Panc1 (cell line): ENCODE results near the gene TEX14. TPM values are rescaled to one million over a fixed set of nuclear protein-coding genes. Genes with fewer than 3 reads are reported as not detected.

Source experiments
- ATAC-seq: fragments of 200-7000 bp; cut with Tn5 transposase; 2 replicates; pipeline ENCODE4 v1.9.1; 2020; ENCODE audit warnings: mild to moderate bottlenecking, moderate library complexity
- BruUV-seq: library from RNA; stranded (reverse); fragments of 400-500 nt; replicated peaks from 2 replicates; lab custom pipeline; 2021; lab: Mats Ljungman, UMichigan
- CTCF ChIA-PET: fragments of 300-600 bp; sonication (Branson Sonifier 250); formaldehyde crosslinking; loops from one replicate; lab custom pipeline; 2022; ENCODE audit warnings: antibody characterized with exemption; lab: Charles Lee
- POLR2A ChIA-PET: fragments of 300-600 bp; sonication (Branson Sonifier 250); formaldehyde crosslinking; loops from one replicate; lab custom pipeline; 2022; ENCODE audit warnings: antibody characterized with exemption; lab: Charles Lee
- DNase-seq: peaks from one replicate; pipeline ENCODE4 v3.0.0-alpha.2; 2010; ENCODE audit warnings: low read depth, low spot score
- H3K27ac ChIP-seq: 2 replicates; pipeline ENCODE4 v1.5.1; 2011; ENCODE audit warnings: mild to moderate bottlenecking, low read length, inconsistent platforms
- H3K27me3 ChIP-seq: fragments of 200-500 bp; sonication (Bioruptor generic); 2 replicates; pipeline ENCODE4 v1.6.0; 2014; ENCODE audit warnings: low read length, inconsistent platforms; ENCODE audit not compliant: control insufficient read depth, insufficient read depth
- H3K36me3 ChIP-seq: fragments of 200-500 bp; sonication (Bioruptor generic); 2 replicates; pipeline ENCODE4 v1.5.1; 2014; ENCODE audit warnings: inconsistent platforms, mild to moderate bottlenecking, low read length, moderate library complexity; ENCODE audit not compliant: control insufficient read depth, insufficient read depth
- H3K4me1 ChIP-seq: 2 replicates; pipeline ENCODE4 v1.5.1; 2011; ENCODE audit warnings: inconsistent platforms, mild to moderate bottlenecking, low read length, moderate library complexity; ENCODE audit not compliant: control insufficient read depth, insufficient read depth
- H3K4me3 ChIP-seq, 2 experiments: 2 replicates each; pipeline ENCODE4 v1.5.1; 2011 to 2012; ENCODE audit warnings: low read depth in 2 of 2, low read length in 2 of 2, mild to moderate bottlenecking in 2 of 2, inconsistent platforms in 1 of 2, moderate library complexity in 1 of 2
- H3K9me3 ChIP-seq: fragments of 200-500 bp; sonication (Bioruptor generic); 2 replicates; pipeline ENCODE4 v1.5.1; 2014; ENCODE audit warnings: low read depth, mild to moderate bottlenecking, inconsistent platforms, low read length, moderate library complexity; ENCODE audit not compliant: control insufficient read depth, insufficient read depth
- CTCF ChIP-seq: fragments of 450-650 bp; IDR thresholded peaks from 2 replicates; pipeline ENCODE4 v1.5.1; 2017; ENCODE audit warnings: mild to moderate bottlenecking
- POLR2AphosphoS5 ChIP-seq: IDR thresholded peaks from 2 replicates; pipeline ENCODE4 v1.6.1; 2012; ENCODE audit warnings: mild to moderate bottlenecking, low read depth, low read length, moderate library complexity
- REST ChIP-seq, 2 experiments: IDR thresholded peaks; 2 replicates each; pipeline ENCODE4 v1.6.1; 2011 to 2012; ENCODE audit warnings: low read depth in 2 of 2, control low read depth in 1 of 2, low read length in 1 of 2, mild to moderate bottlenecking in 1 of 2, moderate library complexity in 1 of 2; ENCODE audit not compliant: insufficient read depth in 1 of 2
- SIN3A ChIP-seq: IDR thresholded peaks from 2 replicates; pipeline ENCODE4 v1.6.1; 2012; ENCODE audit warnings: low read depth, mild to moderate bottlenecking, low read length, moderate library complexity, borderline replicate concordance; ENCODE audit not compliant: insufficient read depth
- TCF7L2 ChIP-seq: IDR thresholded peaks from 2 replicates; pipeline ENCODE4 v1.6.1; 2011; ENCODE audit warnings: mild to moderate bottlenecking, low read depth, low read length, inconsistent platforms
- in situ Hi-C: cut with HindIII; loops from 2 replicates; pipeline ENCODE4 v1.10.0; 2016; ENCODE audit warnings: low sequenced_read_pairs, low pct_unique_long_range_greater_than_20kb
- intact Hi-C: fragments of 100-400 bp; cut with micrococcal nuclease; formaldehyde crosslinking; loops from one replicate; pipeline ENCODE4 v1.10.0; 2022; ENCODE audit not compliant: unreplicated experiment
- total RNA-seq: library from RNA; stranded (reverse); gene quantifications from one replicate; pipeline ENCODE4 v1.2.1, GENCODE V29; 2021; ENCODE audit not compliant: unreplicated experiment

The TEX14 gene
- total RNA-seq, 1 experiment from 2014 or later = not detected

GRCh38 chr17:58730937-58731336 is 39.1 kb upstream of the TEX14 start:
- in situ Hi-C loops (no loop called here), intact Hi-C loops (no loop called here)
- Histone ChIP-seq H3K27ac (no peak overlapping the region), H3K9me3 (no peaks in the 10 kb centered on the region), H3K4me1 (peaks cover 4% of the 10 kb centered on the region; the same call in 1 of the 2 replicates), H3K36me3 (no peaks in the 10 kb centered on the region), H3K4me3 (no peak overlapping the region), H3K27me3 (no peaks in the 10 kb centered on the region)
- no peak for DNase-seq
- ChIA-PET POLR2A (interaction anchor here (0.6 kb wide), 1 partner anchor 57 kb away, joined by 5 read pairs; no protein-coding TSS in a partner anchor), CTCF (no interaction called here)
- TF ChIP-seq TCF7L2 = no peak
- TF ChIP-seq SIN3A = no peak
- TF ChIP-seq REST (IDR thresholded peaks at IDR 0.05; ENCODE audit: insufficient read depth in 1 of 2, low read depth in 2 of 2, low read length in 1 of 2) = no peak
- no peak for TF ChIP-seq POLR2AphosphoS5
- TF ChIP-seq CTCF = no peak
- BruUV-seq = no TSS peak
- ATAC-seq = no peak

GRCh38 chr17:58728798-58729197 is 37.0 kb upstream of the TEX14 start:
- no peak for ATAC-seq
- H3K4me1 ChIP-seq = peaks cover 4% of the 10 kb centered on the region; the same call in 1 of the 2 replicates
- H3K36me3 ChIP-seq = no peaks in the 10 kb centered on the region
- in situ Hi-C loops (no loop called here), intact Hi-C loops (no loop called here)
- POLR2A ChIA-PET = no interaction called here
- no peak overlapping the region for H3K27ac ChIP-seq
- CTCF ChIA-PET = no interaction called here
- no peak for DNase-seq
- H3K4me3 ChIP-seq = no peak overlapping the region
- H3K27me3 ChIP-seq = no peaks in the 10 kb centered on the region
- BruUV-seq = no TSS peak
- no peak for TF ChIP-seq SIN3A
- no peaks in the 10 kb centered on the region for H3K9me3 ChIP-seq

- ATAC-seq (no peak), DNase-seq (no peak)
- Histone ChIP-seq H3K36me3 (no peaks in the 10 kb centered on the region), H3K27ac (no peak overlapping the region), H3K9me3 (no peaks in the 10 kb centered on the region), H3K4me1 (no peaks in the 10 kb centered on the region), H3K27me3 (no peaks in the 10 kb centered on the region), H3K4me3 (no peak overlapping the region)
- BruUV-seq = no TSS peak
- intact Hi-C loops = no loop called here
- in situ Hi-C loops = no loop called here
- POLR2A ChIA-PET = no interaction called here
- TF ChIP-seq REST (IDR thresholded peaks at IDR 0.05; ENCODE audit: insufficient read depth in 1 of 2, low read depth in 2 of 2, low read length in 1 of 2) = no peak
- no peak for TF ChIP-seq TCF7L2
- TF ChIP-seq POLR2AphosphoS5 = no peak
- TF ChIP-seq SIN3A = no peak
- no peak for TF ChIP-seq CTCF
- CTCF ChIA-PET = no interaction called here
These were observed 30.9 kb upstream of the TEX14 start for GRCh38 chr17:58722696-58723095.
